ENCODE results near the gene NXN.

The NXN gene

GRCh38 chr17:979539-980405 lies at the start of gene NXN:
NXN (minus strand) TSS chr17:979776.
- DNase-seq = peak; percentile 69

GRCh38 chr17:1027044-1027443 lies 47.5 kb upstream of the NXN start:
- DNase-seq = no peak

GRCh38 chr17:1026599-1026975 lies 47.0 kb upstream of the NXN start:
- no peak for DNase-seq

GRCh38 chr17:1025733-1026598 lies 46.4 kb upstream of the NXN start:
- DNase-seq = no peak

GRCh38 chr17:1024076-1024475 lies 44.5 kb upstream of the NXN start:
- no peak for DNase-seq

- DNase-seq = no peak
Observed at GRCh38 chr17:1022278-1023024, 42.9 kb upstream of the NXN start.

GRCh38 chr17:1021147-1021546 lies 41.6 kb upstream of the NXN start:
- DNase-seq = no peak

- DNase-seq = no peak
Observed at GRCh38 chr17:1019451-1019850, 39.9 kb upstream of the NXN start.

- DNase-seq = no peak
Observed at GRCh38 chr17:1018547-1018946, 39.0 kb upstream of the NXN start.

- DNase-seq = no peak
Observed at GRCh38 chr17:1013729-1014090, 34.1 kb upstream of the NXN start.

GRCh38 chr17:1012823-1013728 lies 33.5 kb upstream of the NXN start:
- no peak for DNase-seq

GRCh38 chr17:1011760-1012735 lies 32.5 kb upstream of the NXN start:
- DNase-seq = no peak

GRCh38 chr17:1011138-1011537 lies 31.6 kb upstream of the NXN start:
- no peak for DNase-seq

- DNase-seq = no peak
Observed at GRCh38 chr17:1010586-1010985, 31.0 kb upstream of the NXN start.

GRCh38 chr17:1010086-1010450 lies 30.5 kb upstream of the NXN start:
- DNase-seq = no peak

- DNase-seq = no peak
Observed at GRCh38 chr17:1009229-1010085, 29.9 kb upstream of the NXN start.

GRCh38 chr17:1008008-1008761 lies 28.6 kb upstream of the NXN start:
- no peak for DNase-seq

GRCh38 chr17:1007310-1008007 lies 27.9 kb upstream of the NXN start:
- no peak for DNase-seq

GRCh38 chr17:1006054-1006453 lies 26.5 kb upstream of the NXN start:
- no peak for DNase-seq
